WTC11 (cell line): ENCODE results near the gene ZNF674.

Experiments
- ATF1 ChIP-seq: sonication (generic); formaldehyde crosslinking; IDR thresholded peaks from 2 replicates; pipeline ENCODE4 v1.8.1; 2023; ENCODE audit warnings: mild to moderate bottlenecking, moderate library complexity, missing genetic modification reagents
- FOXJ3 ChIP-seq: sonication (generic); formaldehyde crosslinking; IDR thresholded peaks from 2 replicates; pipeline ENCODE4 v1.9.0; 2021; ENCODE audit warnings: missing genetic modification reagents, mild to moderate bottlenecking, borderline replicate concordance
- HMGXB4 ChIP-seq: sonication (generic); formaldehyde crosslinking; IDR thresholded peaks from 2 replicates; pipeline ENCODE4 v1.8.1; 2023; ENCODE audit warnings: mild to moderate bottlenecking, moderate library complexity, missing genetic modification reagents
- NR1H2 ChIP-seq: sonication (generic); formaldehyde crosslinking; IDR thresholded peaks from 2 replicates; pipeline ENCODE4 v1.9.0; 2021; ENCODE audit warnings: mild to moderate bottlenecking, moderate library complexity, missing genetic modification reagents

GRCh38 chrX:46584736-46585135, 39.5 kb upstream of the ZNF674 start:
- TF ChIP-seq ATF1 (CRISPR knock-in tag) = no peak
- TF ChIP-seq NR1H2 = no peak
- TF ChIP-seq FOXJ3 (CRISPR knock-in tag) = no peak
- TF ChIP-seq HMGXB4 (CRISPR knock-in tag) = no peak
